ENCODE data around the gene SAC3D1. TPM values are rescaled to one million over a fixed set of nuclear protein-coding genes. Genes with fewer than 3 reads are reported as not detected.

Gene SAC3D1
- total RNA-seq, 6 donors from 2014 or later, result 9.1 to 18.9 (median 14.5) TPM

- ATAC-seq (ENCODE audit: low FRiP score in 2 of 2) (peak in 1 of 2 donors; percentile 3), DNase-seq (peak in 1 of 2 donors; percentile 65)
- no peak overlapping the region for H3K27ac ChIP-seq
- H3K27me3 ChIP-seq, result no peaks in the 10 kb centered on the region
- no peaks in the 10 kb centered on the region for H3K36me3 ChIP-seq
- WGBS, 2 donors, result 67 to 83% methylated on average over 3 to 13 of the region's 13 CpGs
- no peaks in the 10 kb centered on the region for H3K9me3 ChIP-seq
- H3K4me1 ChIP-seq, result no peaks in the 10 kb centered on the region
- no peak overlapping the region for H3K4me3 ChIP-seq
- no peak for TF ChIP-seq CTCF (IDR thresholded peaks at IDR 0.05)
These were observed 17.0 kb downstream of the SAC3D1 start for GRCh38 chr11:65058012-65058411.

GRCh38 chr11:65058419-65059054, 17.5 kb downstream of the SAC3D1 start, which contains the start of gene NAALADL1:
TSS of gene NAALADL1 (minus strand) at chr11:65058553. CDS start at chr11:65058521, 32 bp downstream.
- DNase-seq, result no peak

GRCh38 chr11:65059523-65059922, 18.5 kb downstream of the SAC3D1 start:
- no peak overlapping the region for H3K4me3 ChIP-seq
- no peak for DNase-seq
- no peaks in the 10 kb centered on the region for H3K9me3 ChIP-seq
- 40 to 63% methylated on average over 3 of the region's 3 CpGs for whole genome bisulfite sequencing, 2 donors
- no peaks in the 10 kb centered on the region for H3K36me3 ChIP-seq
- TF ChIP-seq EP300 (IDR thresholded peaks at IDR 0.05), result no peak
- TF ChIP-seq CTCF (IDR thresholded peaks at IDR 0.05), result no peak
- no peak for TF ChIP-seq POLR2AphosphoS5 (IDR thresholded peaks at IDR 0.05)
- TF ChIP-seq POLR2A (IDR thresholded peaks at IDR 0.05), result no peak
- no peak for ATAC-seq (ENCODE audit: low FRiP score in 2 of 2)
- no peaks in the 10 kb centered on the region for H3K4me1 ChIP-seq
- H3K27me3 ChIP-seq, result no peaks in the 10 kb centered on the region
- H3K27ac ChIP-seq, result no peak overlapping the region

More at GRCh38 chr11:65058419-65059054, 17.5 kb downstream of the SAC3D1 start, which contains the start of gene NAALADL1:
- H3K4me1 ChIP-seq, result no peaks in the 10 kb centered on the region
- TF ChIP-seq CTCF (IDR thresholded peaks at IDR 0.05) (no peak), POLR2AphosphoS5 (IDR thresholded peaks at IDR 0.05) (no peak), POLR2A (IDR thresholded peaks at IDR 0.05) (no peak), EP300 (IDR thresholded peaks at IDR 0.05) (no peak)
- no peak within 1 kb of the TSS for H3K27ac ChIP-seq
- no peak within 1 kb of the TSS for H3K4me3 ChIP-seq
- ATAC-seq (ENCODE audit: low FRiP score in 2 of 2), result no peak
- H3K9me3 ChIP-seq, result no peaks in the 10 kb centered on the region
- WGBS, 2 donors, result 83 to 84% methylated on average over 5 to 8 of the region's 8 CpGs
- H3K36me3 ChIP-seq, result no peaks in the 10 kb centered on the region
- H3K27me3 ChIP-seq, result no peaks in the 10 kb centered on the region

- H3K4me3 ChIP-seq, result no peak overlapping the region
- no peaks in the 10 kb centered on the region for H3K27me3 ChIP-seq
- no peaks in the 10 kb centered on the region for H3K4me1 ChIP-seq
- no peak overlapping the region for H3K27ac ChIP-seq
- WGBS, 2 donors, result 44 to 54% methylated on average over 8 to 10 of the region's 10 CpGs
- DNase-seq (no peak), ATAC-seq (ENCODE audit: low FRiP score in 2 of 2) (no peak)
- H3K36me3 ChIP-seq, result no peaks in the 10 kb centered on the region
- TF ChIP-seq POLR2A (IDR thresholded peaks at IDR 0.05), result no peak
- TF ChIP-seq EP300 (IDR thresholded peaks at IDR 0.05), result no peak
- TF ChIP-seq POLR2AphosphoS5 (IDR thresholded peaks at IDR 0.05), result no peak
- TF ChIP-seq CTCF (IDR thresholded peaks at IDR 0.05), result no peak
- H3K9me3 ChIP-seq, result no peaks in the 10 kb centered on the region
These were observed 19.2 kb downstream of the SAC3D1 start for GRCh38 chr11:65059959-65060824.
